ENCODE measurements around the gene PCNA. TPM values are rescaled to one million over a fixed set of nuclear protein-coding genes. Genes with fewer than 3 reads are reported as not detected.

PCNA gene
- total RNA-seq, 4 donors from 2014 or later: 21.9 to 60.0 (median 54.1) TPM

- Histone ChIP-seq H3K9me3 (no peaks in the 10 kb centered on the region), H3K27ac (no peak overlapping the region), H3K27me3 (no peaks in the 10 kb centered on the region), H3K36me3 (no peaks in the 10 kb centered on the region), H3K4me3 (no peak overlapping the region), H3K4me1 (peaks cover 10% of the 10 kb centered on the region)
- TF ChIP-seq POLR2A (IDR thresholded peaks at IDR 0.05) (no peak), EP300 (IDR thresholded peaks at IDR 0.05) (no peak), POLR2AphosphoS5 (IDR thresholded peaks at IDR 0.05) (no peak), CTCF (IDR thresholded peaks at IDR 0.05) (no peak)
- DNase-seq (ENCODE audit: low spot score in 2 of 2): no peak
Measured at GRCh38 chr20:5160882-5161281, 41.1 kb upstream of the PCNA start.

GRCh38 chr20:5159928-5160327 lies 40.2 kb upstream of the PCNA start:
- WGBS: 82% methylated on average over 3 of the region's 3 CpGs
- TF ChIP-seq POLR2A (IDR thresholded peaks at IDR 0.05): no peak
- TF ChIP-seq CTCF (IDR thresholded peaks at IDR 0.05): no peak
- no peak for TF ChIP-seq POLR2AphosphoS5 (IDR thresholded peaks at IDR 0.05)
- no peak for TF ChIP-seq EP300 (IDR thresholded peaks at IDR 0.05)
- Histone ChIP-seq H3K9me3 (no peaks in the 10 kb centered on the region), H3K4me1 (peaks cover 8% of the 10 kb centered on the region), H3K4me3 (no peak overlapping the region), H3K27me3 (no peaks in the 10 kb centered on the region), H3K27ac (no peak overlapping the region), H3K36me3 (no peaks in the 10 kb centered on the region)
- no peak for DNase-seq (ENCODE audit: low spot score in 2 of 2)

GRCh38 chr20:5156675-5157448 lies 37.1 kb upstream of the PCNA start:
- 57% methylated on average over 4 of the region's 4 CpGs for WGBS
- no peak for DNase-seq (ENCODE audit: low spot score in 2 of 2)
- H3K4me1 ChIP-seq: peaks cover 4% of the 10 kb centered on the region
- no peaks in the 10 kb centered on the region for H3K9me3 ChIP-seq
- H3K27me3 ChIP-seq: no peaks in the 10 kb centered on the region
- H3K4me3 ChIP-seq: no peak overlapping the region
- H3K36me3 ChIP-seq: no peaks in the 10 kb centered on the region
- no peak overlapping the region for H3K27ac ChIP-seq
- TF ChIP-seq POLR2AphosphoS5 (IDR thresholded peaks at IDR 0.05): no peak
- TF ChIP-seq CTCF (IDR thresholded peaks at IDR 0.05): no peak

GRCh38 chr20:5155404-5155803 lies 35.6 kb upstream of the PCNA start:
- H3K27me3 ChIP-seq: no peaks in the 10 kb centered on the region
- H3K9me3 ChIP-seq: no peaks in the 10 kb centered on the region
- H3K27ac ChIP-seq: no peak overlapping the region
- no peak overlapping the region for H3K4me3 ChIP-seq
- H3K4me1 ChIP-seq: peaks cover 4% of the 10 kb centered on the region
- TF ChIP-seq EP300 (IDR thresholded peaks at IDR 0.05) (no peak), POLR2A (IDR thresholded peaks at IDR 0.05) (no peak), POLR2AphosphoS5 (IDR thresholded peaks at IDR 0.05) (no peak), CTCF (IDR thresholded peaks at IDR 0.05) (no peak)
- WGBS: 86% methylated on average over 2 of the region's 2 CpGs
- H3K36me3 ChIP-seq: no peaks in the 10 kb centered on the region
- DNase-seq (ENCODE audit: low spot score in 2 of 2): no peak

- Histone ChIP-seq H3K4me1 (no peaks in the 10 kb centered on the region), H3K27ac (no peak overlapping the region), H3K27me3 (no peaks in the 10 kb centered on the region), H3K4me3 (no peak overlapping the region), H3K9me3 (no peaks in the 10 kb centered on the region), H3K36me3 (no peaks in the 10 kb centered on the region)
- TF ChIP-seq CTCF (IDR thresholded peaks at IDR 0.05): no peak
- TF ChIP-seq EP300 (IDR thresholded peaks at IDR 0.05): no peak
- TF ChIP-seq POLR2AphosphoS5 (IDR thresholded peaks at IDR 0.05): no peak
- TF ChIP-seq POLR2A (IDR thresholded peaks at IDR 0.05): no peak
- 90% methylated on average over 6 of the region's 6 CpGs for WGBS
- no peak for DNase-seq (ENCODE audit: low spot score in 2 of 2)
Measured at GRCh38 chr20:5154543-5154925, 34.8 kb upstream of the PCNA start.
